Activated CD8-positive, alpha-beta T cell treated with anti-CD3 and anti-CD28 coated beads for 36 hours (primary cell): ENCODE data around the gene FLOT2. TPM values are rescaled to one million over a fixed set of nuclear protein-coding genes. Genes with fewer than 3 reads are reported as not detected.

Experiments
- ATAC-seq: fragments of 200-7000 bp; cut with Tn5 transposase; one replicate; pipeline ENCODE4 v1.10.0; 2021; ENCODE audit warnings: mild to moderate bottlenecking, moderate library complexity
- CTCF ChIA-PET: fragments of 350-600 bp; sonication (Branson Sonifier 250); formaldehyde crosslinking; loops from one replicate; lab custom pipeline; 2021; ENCODE audit warnings: antibody characterized with exemption; lab: Charles Lee
- POLR2A ChIA-PET: fragments of 350-600 bp; sonication (Branson Sonifier 250); formaldehyde crosslinking; loops from one replicate; lab custom pipeline; 2021; ENCODE audit warnings: antibody characterized with exemption; lab: Charles Lee
- DNase-seq: peaks from one replicate; pipeline ENCODE4 v3.0.0-alpha.2; 2020
- H3K27ac Mint-ChIP-seq: one replicate; pipeline ENCODE4 v1.8.0; 2021; ENCODE audit warnings: mild to moderate bottlenecking, mixed read lengths
- H3K27me3 Mint-ChIP-seq: one replicate; pipeline ENCODE4 v1.8.0; 2021; ENCODE audit warnings: mixed read lengths
- H3K36me3 Mint-ChIP-seq: one replicate; pipeline ENCODE4 v1.8.0; 2021; ENCODE audit warnings: low read depth, mixed read lengths
- H3K4me1 Mint-ChIP-seq: one replicate; pipeline ENCODE4 v1.8.0; 2021; ENCODE audit warnings: low read depth, mixed read lengths
- H3K4me3 Mint-ChIP-seq: one replicate; pipeline ENCODE4 v1.8.0; 2021; ENCODE audit warnings: mild to moderate bottlenecking, moderate library complexity, mixed read lengths
- H3K9me3 Mint-ChIP-seq: one replicate; pipeline ENCODE4 v1.8.0; 2021; ENCODE audit warnings: mixed read lengths
- CTCF ChIP-seq: fragments of 200-600 bp; IDR thresholded peaks from one replicate; pipeline ENCODE4 v1.8.0; 2022; ENCODE audit warnings: antibody characterized with exemption, mild to moderate bottlenecking
- intact Hi-C: fragments of 100-400 bp; cut with micrococcal nuclease; formaldehyde crosslinking; loops from one replicate; pipeline ENCODE4 v1.10.0; 2022
- total RNA-seq, 2 experiments: library from RNA; stranded (reverse); gene quantifications; one replicate each; pipeline ENCODE4 v1.2.3, GENCODE V29; 2021

Gene FLOT2
- total RNA-seq, 2 experiments from 2014 or later: 59.7 to 60.1 TPM

- Mint-ChIP-seq H3K4me1 (peaks cover 83% of the 10 kb centered on the region), H3K36me3 (peaks cover 51% of the 10 kb centered on the region), H3K27ac (peak overlapping the region; percentile 2), H3K9me3 (no peaks in the 10 kb centered on the region), H3K27me3 (no peaks in the 10 kb centered on the region), H3K4me3 (no peak overlapping the region)
- intact Hi-C loops: no loop called here
- no peak for TF ChIP-seq CTCF
- ATAC-seq (no peak), DNase-seq (no peak)
- CTCF ChIA-PET: interaction anchor here (1.2 to 3.2 kb wide), 3 partner anchors 22 to 216 kb away, joined by 4 to 18 read pairs (median 4); partner anchors contain the start of gene TLCD1
- POLR2A ChIA-PET: no interaction called here
Measured at GRCh38 chr17:28942925-28943324, 45.4 kb upstream of the FLOT2 start.

- peaks cover 82% of the 10 kb centered on the region for H3K4me1 Mint-ChIP-seq
- H3K27ac Mint-ChIP-seq: no peak overlapping the region
- H3K36me3 Mint-ChIP-seq: peaks cover 41% of the 10 kb centered on the region
- ATAC-seq (no peak), DNase-seq (no peak)
- no peaks in the 10 kb centered on the region for H3K27me3 Mint-ChIP-seq
- intact Hi-C loops: no loop called here
- no peak overlapping the region for H3K4me3 Mint-ChIP-seq
- no peaks in the 10 kb centered on the region for H3K9me3 Mint-ChIP-seq
- ChIA-PET CTCF (interaction anchor here (0.9 to 2.2 kb wide), 5 partner anchors 8 to 178 kb away, joined by 3 to 9 read pairs (median 4); no protein-coding TSS in a partner anchor), POLR2A (no interaction called here)
- no peak for TF ChIP-seq CTCF
Measured at GRCh38 chr17:28941251-28941650, 43.7 kb upstream of the FLOT2 start.

GRCh38 chr17:28940675-28941074 lies 43.1 kb upstream of the FLOT2 start:
- Mint-ChIP-seq H3K4me3 (no peak overlapping the region), H3K4me1 (peaks cover 81% of the 10 kb centered on the region)

GRCh38 chr17:28940142-28940541 lies 42.6 kb upstream of the FLOT2 start:
- peak; percentile 38 for ATAC-seq
- POLR2A ChIA-PET: interaction anchor here (0.9 to 1.6 kb wide), 5 partner anchors 9 to 82 kb away, joined by 3 to 6 read pairs (median 4); no protein-coding TSS in a partner anchor
- DNase-seq: no peak
- Mint-ChIP-seq H3K9me3 (no peaks in the 10 kb centered on the region), H3K4me3 (no peak overlapping the region), H3K27me3 (no peaks in the 10 kb centered on the region), H3K27ac (peak overlapping the region; percentile 63), H3K4me1 (peaks cover 79% of the 10 kb centered on the region), H3K36me3 (peaks cover 38% of the 10 kb centered on the region)
- TF ChIP-seq CTCF: no peak
- intact Hi-C loops: no loop called here
- CTCF ChIA-PET: interaction anchor here (0.9 to 2.2 kb wide), 7 partner anchors 9 to 214 kb away, joined by 3 to 9 read pairs (median 3); partner anchors contain the start of genes DHRS13 and TLCD1

More at GRCh38 chr17:28940675-28941074, 43.1 kb upstream of the FLOT2 start:
- Mint-ChIP-seq H3K27me3 (no peaks in the 10 kb centered on the region), H3K9me3 (no peaks in the 10 kb centered on the region), H3K27ac (peak overlapping the region; percentile 63), H3K36me3 (peaks cover 39% of the 10 kb centered on the region)
- intact Hi-C loops: no loop called here
- POLR2A ChIA-PET: interaction anchor here (1.5 kb wide), 1 partner anchor 39 kb away, joined by 4 read pairs; no protein-coding TSS in a partner anchor
- ATAC-seq (no peak), DNase-seq (no peak)
- CTCF ChIA-PET: interaction anchor here (0.9 to 2.2 kb wide), 5 partner anchors 9 to 177 kb away, joined by 3 to 9 read pairs (median 4); no protein-coding TSS in a partner anchor
- TF ChIP-seq CTCF: no peak

GRCh38 chr17:28938552-28938951 lies 41.0 kb upstream of the FLOT2 start:
- POLR2A ChIA-PET: interaction anchor here (1.2 to 5.1 kb wide), 3 partner anchors 9 to 80 kb away, joined by 3 to 34 read pairs (median 4); no protein-coding TSS in a partner anchor
- peaks cover 76% of the 10 kb centered on the region for H3K4me1 Mint-ChIP-seq
- DNase-seq (no peak), ATAC-seq (no peak)
- no peaks in the 10 kb centered on the region for H3K9me3 Mint-ChIP-seq
- CTCF ChIA-PET: interaction anchor here (1.0 to 3.6 kb wide), 6 partner anchors 11 to 212 kb away, joined by 3 to 19 read pairs (median 7); partner anchors contain the start of gene DHRS13
- intact Hi-C loops: no loop called here
- no peak overlapping the region for H3K4me3 Mint-ChIP-seq
- H3K36me3 Mint-ChIP-seq: peaks cover 37% of the 10 kb centered on the region
- no peaks in the 10 kb centered on the region for H3K27me3 Mint-ChIP-seq
- TF ChIP-seq CTCF: no peak
- H3K27ac Mint-ChIP-seq: no peak overlapping the region
